SK-N-SH (cell line): ENCODE measurements around the gene PTPN14. TPM values are rescaled to one million over a fixed set of nuclear protein-coding genes. Genes with fewer than 3 reads are reported as not detected.
A peak's percentile ranks its signal among the peaks of the same experiment; 100 is the strongest.

Source experiments
- CHD2 ChIP-seq: fragments of 150-350 bp; IDR thresholded peaks from 2 replicates; pipeline ENCODE4 v1.6.1; 2018; ENCODE audit warnings: low read length; ENCODE audit not compliant: partially characterized antibody
- ELF1 ChIP-seq: IDR thresholded peaks from 2 replicates; pipeline ENCODE4 v1.4.0; 2012
- FOSL2 ChIP-seq: IDR thresholded peaks from 2 replicates; pipeline ENCODE4 v1.4.0; 2012; ENCODE audit warnings: low read depth, mild to moderate bottlenecking, moderate library complexity, borderline replicate concordance
- FOXJ3 ChIP-seq: sonication (generic); formaldehyde crosslinking; IDR thresholded peaks from 2 replicates; pipeline ENCODE4 v1.5.1; 2020; ENCODE audit warnings: mild to moderate bottlenecking, missing genetic modification reagents
- GABPA ChIP-seq: IDR thresholded peaks from 2 replicates; pipeline ENCODE4 v1.4.0; 2012; ENCODE audit warnings: low read depth, mild to moderate bottlenecking
- JUND ChIP-seq: IDR thresholded peaks from 2 replicates; pipeline ENCODE4 v1.4.0; 2012
- NRF1 ChIP-seq: IDR thresholded peaks from 2 replicates; pipeline ENCODE4 v1.6.1; 2012; ENCODE audit warnings: low read depth, mild to moderate bottlenecking, low read length
- PBX3 ChIP-seq: IDR thresholded peaks from 2 replicates; pipeline ENCODE4; 2012
- RAD21 ChIP-seq: IDR thresholded peaks from 2 replicates; pipeline ENCODE4 v1.6.1; 2012; ENCODE audit warnings: mild to moderate bottlenecking, low read length
- REST ChIP-seq: IDR thresholded peaks from 2 replicates; pipeline ENCODE4 v1.6.1; 2012; ENCODE audit warnings: mild to moderate bottlenecking, low read depth, low read length, moderate library complexity
- SIN3A ChIP-seq: IDR thresholded peaks from 2 replicates; pipeline ENCODE4 v1.6.1; 2012; ENCODE audit warnings: low read depth, mild to moderate bottlenecking, low read length, moderate library complexity, borderline replicate concordance
- TCF12 ChIP-seq: IDR thresholded peaks from 2 replicates; pipeline ENCODE4 v1.4.0; 2012
- USF2 ChIP-seq: fragments of 150-350 bp; IDR thresholded peaks from 2 replicates; pipeline ENCODE4 v1.6.1; 2017; ENCODE audit warnings: antibody characterized with exemption, low read length, low read depth, borderline replicate concordance
- YY1 ChIP-seq: IDR thresholded peaks from 2 replicates; pipeline ENCODE4 v1.4.0; 2012; ENCODE audit warnings: low read depth, mild to moderate bottlenecking
- polyA plus RNA-seq, 3 experiments: library from polyadenylated mRNA; depleted of rRNA; stranded (reverse); fragments of >200 nt; gene quantifications; 2 replicates each; pipeline ENCODE4 v1.2.3, GENCODE V29; 2012
- TF ChIP-seq, protein P1 (sequence below): fragments of 200-600 bp; sonication (generic); IDR thresholded peaks from 2 replicates; pipeline ENCODE4 v1.6.1; 2017; ENCODE audit warnings: antibody characterized with exemption, mild to moderate bottlenecking, moderate library complexity
- TF ChIP-seq, protein P2 (sequence below): fragments of 150-350 bp; IDR thresholded peaks from 2 replicates; pipeline ENCODE4 v1.6.1; 2016; ENCODE audit warnings: mild to moderate bottlenecking, low read depth, low read length
- TF ChIP-seq, protein P3 (sequence below): IDR thresholded peaks from 2 replicates; pipeline ENCODE4 v1.4.0; 2012; ENCODE audit warnings: low read depth, borderline replicate concordance

Gene PTPN14
- polyA plus RNA-seq, 1 of the 3 experiments (the other 2 are of a cell fraction) = 12.8 TPM

DNA sequence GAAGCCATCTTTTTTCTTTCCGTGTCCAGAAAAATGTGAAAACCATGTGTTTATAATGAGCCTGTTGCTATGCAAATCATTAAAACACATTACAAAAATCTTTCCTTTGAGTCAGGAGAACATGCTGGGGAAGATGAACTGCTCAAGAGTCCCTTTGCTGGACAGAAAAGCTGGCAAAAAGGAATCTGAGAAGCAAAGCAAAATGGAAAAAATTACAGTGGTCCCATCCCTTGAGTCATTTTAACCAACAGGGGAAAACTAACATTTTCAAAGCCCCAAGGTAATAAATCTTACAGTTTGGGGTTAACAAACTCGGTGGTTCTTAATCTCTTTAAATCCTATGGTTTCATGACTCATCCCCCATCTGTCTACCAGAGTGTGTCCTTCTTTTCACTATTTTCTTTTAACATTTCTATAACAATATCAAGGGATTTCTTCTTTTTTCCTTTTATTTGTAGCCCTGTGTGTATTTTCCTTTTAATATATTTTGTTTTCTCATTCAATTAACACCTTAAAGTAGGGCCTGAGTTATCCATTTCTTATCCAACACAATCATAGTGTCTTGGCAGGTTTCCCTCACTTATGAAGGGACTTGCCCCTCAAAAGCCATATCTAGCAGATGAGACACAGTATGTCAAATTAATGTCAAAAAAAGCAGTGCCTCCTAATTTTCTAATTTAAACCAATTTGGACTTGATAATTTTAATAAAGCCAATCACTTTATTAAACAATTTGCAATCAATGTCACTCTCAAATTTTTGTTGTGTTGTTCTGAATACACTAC, 105.4 kb downstream of the PTPN14 start (continued):
- TF ChIP-seq PBX3 (peak; percentile 87), USF2 (no peak), FOSL2 (peak; percentile 86), ELF1 (no peak), REST (no peak), NRF1 (no peak), YY1 (peak; percentile 51; the same call in 1 of the 2 replicates), TCF12 (peak; percentile 97), JUND (peak; percentile 84), RAD21 (no peak), CHD2 (no peak), FOXJ3 (no peak), SIN3A (no peak), GABPA (no peak)
- TF ChIP-seq, protein P1, sequence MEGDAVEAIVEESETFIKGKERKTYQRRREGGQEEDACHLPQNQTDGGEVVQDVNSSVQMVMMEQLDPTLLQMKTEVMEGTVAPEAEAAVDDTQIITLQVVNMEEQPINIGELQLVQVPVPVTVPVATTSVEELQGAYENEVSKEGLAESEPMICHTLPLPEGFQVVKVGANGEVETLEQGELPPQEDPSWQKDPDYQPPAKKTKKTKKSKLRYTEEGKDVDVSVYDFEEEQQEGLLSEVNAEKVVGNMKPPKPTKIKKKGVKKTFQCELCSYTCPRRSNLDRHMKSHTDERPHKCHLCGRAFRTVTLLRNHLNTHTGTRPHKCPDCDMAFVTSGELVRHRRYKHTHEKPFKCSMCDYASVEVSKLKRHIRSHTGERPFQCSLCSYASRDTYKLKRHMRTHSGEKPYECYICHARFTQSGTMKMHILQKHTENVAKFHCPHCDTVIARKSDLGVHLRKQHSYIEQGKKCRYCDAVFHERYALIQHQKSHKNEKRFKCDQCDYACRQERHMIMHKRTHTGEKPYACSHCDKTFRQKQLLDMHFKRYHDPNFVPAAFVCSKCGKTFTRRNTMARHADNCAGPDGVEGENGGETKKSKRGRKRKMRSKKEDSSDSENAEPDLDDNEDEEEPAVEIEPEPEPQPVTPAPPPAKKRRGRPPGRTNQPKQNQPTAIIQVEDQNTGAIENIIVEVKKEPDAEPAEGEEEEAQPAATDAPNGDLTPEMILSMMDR = no peak
- TF ChIP-seq, protein P2, sequence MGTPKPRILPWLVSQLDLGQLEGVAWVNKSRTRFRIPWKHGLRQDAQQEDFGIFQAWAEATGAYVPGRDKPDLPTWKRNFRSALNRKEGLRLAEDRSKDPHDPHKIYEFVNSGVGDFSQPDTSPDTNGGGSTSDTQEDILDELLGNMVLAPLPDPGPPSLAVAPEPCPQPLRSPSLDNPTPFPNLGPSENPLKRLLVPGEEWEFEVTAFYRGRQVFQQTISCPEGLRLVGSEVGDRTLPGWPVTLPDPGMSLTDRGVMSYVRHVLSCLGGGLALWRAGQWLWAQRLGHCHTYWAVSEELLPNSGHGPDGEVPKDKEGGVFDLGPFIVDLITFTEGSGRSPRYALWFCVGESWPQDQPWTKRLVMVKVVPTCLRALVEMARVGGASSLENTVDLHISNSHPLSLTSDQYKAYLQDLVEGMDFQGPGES = no peak
- TF ChIP-seq, protein P3, sequence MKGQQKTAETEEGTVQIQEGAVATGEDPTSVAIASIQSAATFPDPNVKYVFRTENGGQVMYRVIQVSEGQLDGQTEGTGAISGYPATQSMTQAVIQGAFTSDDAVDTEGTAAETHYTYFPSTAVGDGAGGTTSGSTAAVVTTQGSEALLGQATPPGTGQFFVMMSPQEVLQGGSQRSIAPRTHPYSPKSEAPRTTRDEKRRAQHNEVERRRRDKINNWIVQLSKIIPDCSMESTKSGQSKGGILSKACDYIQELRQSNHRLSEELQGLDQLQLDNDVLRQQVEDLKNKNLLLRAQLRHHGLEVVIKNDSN = no peak
- TF ChIP-seq, all 33 proteins: peak for 13
